Upper lobe of left lung (tissue), 6 donors: ENCODE measurements around the gene PRR5. TPM values are rescaled to one million over a fixed set of nuclear protein-coding genes. Genes with fewer than 3 reads are reported as not detected.
"Not testable (repeated sequence)": the region's sequence is repeated elsewhere in the genome, so short reads cannot be mapped to it uniquely, and the experiment has no call there.

ENCODE experiments used
- ATAC-seq, 2 donors: fragments of 200-7000 bp; cut with Tn5 transposase; one replicate each; pipeline ENCODE4 v1.9.1; 2022; ENCODE audit warnings: mild to moderate bottlenecking in 2 of 2, moderate library complexity in 2 of 2; ENCODE audit not compliant: low FRiP score in 2 of 2
- DNase-seq, 2 donors: peaks; one replicate each; pipeline ENCODE4 v3.0.0-alpha.2; 2019 to 2020
- H3K27ac ChIP-seq, 4 donors: fragments of 200-600 bp; sonication (generic); one replicate each; pipeline ENCODE4 v1.5.1; 2016 to 2019
- H3K27me3 ChIP-seq, 4 donors: fragments of 200-600 bp; sonication (generic); one replicate each; pipeline ENCODE4 v1.5.1; 2017 to 2019
- H3K36me3 ChIP-seq, 4 donors: fragments of 200-600 bp; sonication (generic); one replicate each; pipeline ENCODE4 v1.5.1; 2016 to 2019
- H3K4me1 ChIP-seq, 4 donors: fragments of 200-600 bp; sonication (generic); one replicate each; pipeline ENCODE4 v1.5.1; 2018 to 2019
- H3K4me3 ChIP-seq, 4 donors: fragments of 200-600 bp; sonication (generic); one replicate each; pipeline ENCODE4 v1.5.1; 2017 to 2019; ENCODE audit warnings: mild to moderate bottlenecking in 2 of 4, moderate library complexity in 1 of 4
- H3K9me3 ChIP-seq, 4 donors: fragments of 200-600 bp; sonication (generic); one replicate each; pipeline ENCODE4 v1.5.1; 2018 to 2019
- EP300 ChIP-seq, 4 donors: sonication (generic); formaldehyde crosslinking; IDR thresholded peaks; one replicate each; pipeline ENCODE4 v1.5.1; 2017; ENCODE audit warnings: antibody characterized with exemption in 4 of 4, control low read depth in 2 of 4
- POLR2A ChIP-seq, 4 donors: fragments of 450-650 bp; IDR thresholded peaks; one replicate each; pipeline ENCODE4 v1.5.1; 2016 to 2017; ENCODE audit warnings: antibody characterized with exemption in 4 of 4, mild to moderate bottlenecking in 2 of 4
- POLR2AphosphoS5 ChIP-seq, 2 donors: sonication (generic); formaldehyde crosslinking; IDR thresholded peaks; one replicate each; pipeline ENCODE4 v1.5.1; 2017; ENCODE audit warnings: antibody characterized with exemption in 2 of 2
- WGBS, 2 donors: methylation state at CpG; one replicate each; pipeline ENCODE4 v1.1.5; 2017 to 2018; 5-methylcytosine and 5-hydroxymethylcytosine counted together
- total RNA-seq, 6 donors: library from RNA; depleted of rRNA in 4 of 6; stranded (reverse); fragments of >200 nt in 4 of 6; gene quantifications; one replicate each; pipeline versions ENCODE4 v1.1.0 to v1.2.1, GENCODE V29; 2016 to 2021
- TF ChIP-seq, protein P1 (sequence below), 6 experiments: fragments of 450-650 bp in 4 of 6; fragments of 200-600 bp in 2 of 6; sonication (generic) in 2 of 6; IDR thresholded peaks; one replicate each; pipeline ENCODE4 v1.5.1; 2016 to 2019; ENCODE audit warnings: antibody characterized with exemption in 6 of 6
- donor health status: DM: no; HTN: no; CAD: no; lungs with moderate emphysema.
- donor health status: DM: no; HTN: yes; CAD: no; lungs with severe emphysema.

Gene PRR5
- total RNA-seq, 6 donors from 2014 or later, result 13.1 to 68.1 (median 15.8) TPM

DNA sequence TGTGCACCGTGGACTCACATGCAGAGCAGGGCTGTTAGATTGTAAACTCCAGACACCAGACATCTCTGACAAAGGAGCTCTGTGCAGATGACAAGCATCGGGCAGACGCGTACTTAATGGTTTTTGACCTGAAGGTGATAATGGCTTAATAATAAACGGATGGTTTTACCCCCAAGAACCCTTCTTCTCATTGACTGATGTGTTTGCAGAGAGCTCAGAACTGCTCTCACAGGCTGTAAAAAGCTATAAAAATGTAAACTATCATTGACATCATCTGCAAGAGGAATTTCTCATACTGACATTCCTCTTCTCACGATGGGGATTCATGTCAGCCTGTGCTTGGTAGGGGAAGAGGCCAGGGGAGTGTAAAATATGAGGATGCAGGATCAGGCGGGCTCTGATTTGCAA, 41.8 kb downstream of the PRR5 start:
- no peaks in the 10 kb centered on the region for H3K9me3 ChIP-seq
- TF ChIP-seq POLR2A (IDR thresholded peaks at IDR 0.05) (no peak), POLR2AphosphoS5 (IDR thresholded peaks at IDR 0.05) (no peak), EP300 (IDR thresholded peaks at IDR 0.05) (no peak)
- TF ChIP-seq, protein P1, sequence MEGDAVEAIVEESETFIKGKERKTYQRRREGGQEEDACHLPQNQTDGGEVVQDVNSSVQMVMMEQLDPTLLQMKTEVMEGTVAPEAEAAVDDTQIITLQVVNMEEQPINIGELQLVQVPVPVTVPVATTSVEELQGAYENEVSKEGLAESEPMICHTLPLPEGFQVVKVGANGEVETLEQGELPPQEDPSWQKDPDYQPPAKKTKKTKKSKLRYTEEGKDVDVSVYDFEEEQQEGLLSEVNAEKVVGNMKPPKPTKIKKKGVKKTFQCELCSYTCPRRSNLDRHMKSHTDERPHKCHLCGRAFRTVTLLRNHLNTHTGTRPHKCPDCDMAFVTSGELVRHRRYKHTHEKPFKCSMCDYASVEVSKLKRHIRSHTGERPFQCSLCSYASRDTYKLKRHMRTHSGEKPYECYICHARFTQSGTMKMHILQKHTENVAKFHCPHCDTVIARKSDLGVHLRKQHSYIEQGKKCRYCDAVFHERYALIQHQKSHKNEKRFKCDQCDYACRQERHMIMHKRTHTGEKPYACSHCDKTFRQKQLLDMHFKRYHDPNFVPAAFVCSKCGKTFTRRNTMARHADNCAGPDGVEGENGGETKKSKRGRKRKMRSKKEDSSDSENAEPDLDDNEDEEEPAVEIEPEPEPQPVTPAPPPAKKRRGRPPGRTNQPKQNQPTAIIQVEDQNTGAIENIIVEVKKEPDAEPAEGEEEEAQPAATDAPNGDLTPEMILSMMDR (IDR thresholded peaks at IDR 0.05), result no peak
- no peak for ATAC-seq
- H3K4me3 ChIP-seq, result no peak overlapping the region
- H3K4me1 ChIP-seq, result peaks cover 0 to 12% (median 1%) of the 10 kb centered on the region in 4 donors
- no peak overlapping the region for H3K27ac ChIP-seq
- no peaks in the 10 kb centered on the region for H3K36me3 ChIP-seq
- no peaks in the 10 kb centered on the region for H3K27me3 ChIP-seq
- no peak for DNase-seq
- WGBS, 2 donors, result 52 to 58% methylated on average over 7 of the region's 7 CpGs

DNA sequence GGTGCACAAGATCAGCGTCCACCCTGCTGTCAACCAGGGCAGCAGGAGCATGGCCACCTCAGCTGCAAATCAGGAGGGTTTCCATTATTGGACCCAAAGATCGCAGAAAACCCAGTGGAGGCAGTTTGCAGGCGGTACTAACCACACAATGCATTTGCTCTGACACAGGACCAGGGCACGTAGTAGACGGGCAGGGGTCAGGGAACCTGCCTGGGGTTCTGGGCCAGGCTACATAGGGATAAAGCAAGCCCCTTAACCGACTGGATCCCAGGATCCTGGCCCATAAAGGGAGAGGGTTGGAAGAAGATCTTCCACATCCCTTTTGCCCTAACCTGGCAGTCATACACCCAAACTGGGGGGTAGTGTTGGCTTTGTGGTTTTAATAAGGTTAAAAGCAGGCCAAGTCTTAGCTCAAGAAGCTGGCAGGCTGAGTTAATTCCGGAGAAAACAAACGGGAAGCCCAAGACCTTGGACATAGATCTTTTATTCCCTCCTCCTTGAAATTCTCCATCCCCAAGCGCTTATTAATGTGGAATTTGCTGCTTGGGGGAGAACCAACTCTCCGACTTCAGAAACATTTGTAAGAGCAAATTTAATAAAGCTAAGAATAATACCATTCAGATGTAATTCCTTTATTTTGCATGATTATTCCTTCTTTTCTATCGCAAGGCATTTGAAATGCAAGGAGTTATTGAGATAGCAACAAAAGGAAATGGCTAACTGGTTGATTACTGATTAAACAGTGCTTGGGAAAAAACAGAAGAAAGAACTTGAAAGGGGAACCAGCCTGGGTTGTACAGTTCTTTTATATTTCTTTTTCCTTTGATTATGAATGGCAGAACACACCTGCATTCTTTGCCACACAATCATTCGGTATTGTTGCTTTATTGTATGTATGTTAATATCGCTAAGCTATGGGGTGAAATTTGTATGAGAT, 44.1 kb downstream of the PRR5 start:
- Histone ChIP-seq H3K4me3 (no peak overlapping the region), H3K27ac (peak overlapping the region; percentile 17 to 54 (median 52)), H3K4me1 (peaks cover 0 to 12% (median 1%) of the 10 kb centered on the region in 4 donors), H3K36me3 (no peaks in the 10 kb centered on the region), H3K27me3 (no peaks in the 10 kb centered on the region), H3K9me3 (no peaks in the 10 kb centered on the region)
- ATAC-seq (no peak), DNase-seq (no peak)
- WGBS, 2 donors, result 31 to 54% methylated on average over 8 to 13 of the region's 13 CpGs
- TF ChIP-seq POLR2AphosphoS5 (IDR thresholded peaks at IDR 0.05), result no peak
- TF ChIP-seq EP300 (IDR thresholded peaks at IDR 0.05), result no peak
- TF ChIP-seq, protein P1 (IDR thresholded peaks at IDR 0.05), result no peak
- no peak for TF ChIP-seq POLR2A (IDR thresholded peaks at IDR 0.05)

DNA sequence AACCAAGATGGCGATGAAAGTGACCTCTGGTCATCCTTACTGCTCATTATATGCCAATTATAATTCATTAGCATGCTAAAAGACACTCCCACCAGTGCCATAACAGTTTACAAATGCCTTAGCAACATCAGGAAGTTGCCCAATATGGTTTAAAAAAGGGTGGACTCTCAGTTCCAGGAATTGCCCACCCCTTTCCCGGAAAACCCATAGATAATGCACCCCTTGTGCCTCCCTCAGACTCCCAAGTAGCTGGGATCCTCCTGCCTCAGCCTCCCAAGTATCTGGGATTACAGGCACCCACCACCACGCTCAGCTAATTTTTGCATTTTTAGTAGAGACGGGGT, 45.8 kb downstream of the PRR5 start:
- not testable (repeated sequence) for DNase-seq, ATAC-seq

DNA sequence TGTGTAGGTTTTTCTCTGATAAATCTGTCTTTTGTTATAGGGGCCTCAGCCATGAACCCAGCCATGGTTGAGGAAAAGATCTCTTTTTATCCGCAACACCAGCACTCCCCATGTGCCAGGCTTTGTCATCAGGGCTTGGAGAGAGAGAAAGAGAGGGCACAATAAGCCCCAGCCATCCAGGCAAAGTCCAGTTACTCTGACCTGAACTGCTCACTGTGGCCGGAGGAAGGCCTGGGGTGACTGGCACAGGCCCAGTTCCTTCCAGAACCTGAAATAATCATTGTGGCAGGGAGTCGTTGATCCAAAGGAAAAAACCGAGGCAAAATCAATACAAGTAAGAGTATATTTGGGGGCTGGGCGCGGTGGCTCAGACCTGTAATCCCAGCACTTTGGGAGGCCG, 46.5 kb downstream of the PRR5 start:
- Histone ChIP-seq H3K4me3 (no peak overlapping the region), H3K36me3 (no peaks in the 10 kb centered on the region), H3K27ac (no peak overlapping the region), H3K4me1 (peaks cover 2 to 18% (median 14%) of the 10 kb centered on the region in 4 donors), H3K27me3 (peaks cover 0 to 11% (median 4%) of the 10 kb centered on the region in 4 donors), H3K9me3 (no peaks in the 10 kb centered on the region)
- DNase-seq (no peak), ATAC-seq (no peak)
- no peak for TF ChIP-seq POLR2A (IDR thresholded peaks at IDR 0.05)
- no peak for TF ChIP-seq EP300 (IDR thresholded peaks at IDR 0.05)
- TF ChIP-seq POLR2AphosphoS5 (IDR thresholded peaks at IDR 0.05), result no peak
- TF ChIP-seq, protein P1 (IDR thresholded peaks at IDR 0.05), result no peak
- WGBS, 2 donors, result 93 to 95% methylated on average over 7 of the region's 7 CpGs

More for the DNA sequence above, 45.8 kb downstream of the PRR5 start:
- not testable (repeated sequence) for H3K36me3 ChIP-seq, H3K4me3 ChIP-seq, H3K27me3 ChIP-seq, H3K9me3 ChIP-seq
- peak overlapping the region in 3 of 4 donors; percentile 17 to 52 (median 51) for H3K27ac ChIP-seq
- H3K4me1 ChIP-seq, result peaks cover 0 to 12% (median 8%) of the 10 kb centered on the region in 4 donors
- WGBS, 2 donors, result 85 to 94% methylated on average over 4 of the region's 4 CpGs

DNA sequence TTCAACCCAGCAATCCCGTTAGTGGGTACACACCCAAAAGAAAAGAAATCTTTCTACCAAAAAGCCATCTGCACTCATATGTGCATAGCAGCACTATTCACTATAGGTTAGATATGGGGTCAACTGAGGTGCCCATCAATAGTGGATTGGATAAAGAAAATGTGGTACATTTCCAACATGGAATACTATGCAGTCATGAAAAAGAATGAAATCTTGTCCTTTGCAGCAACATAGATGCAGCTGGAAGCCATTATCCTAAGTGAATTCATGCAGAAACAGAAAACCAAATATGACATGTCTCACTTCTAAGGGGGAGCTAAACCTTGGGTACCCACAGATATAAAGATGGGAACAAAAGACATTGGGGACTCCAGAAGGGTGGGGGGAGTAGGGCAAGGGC, 48.5 kb downstream of the PRR5 start:
- H3K4me3 ChIP-seq, result no peak overlapping the region
- TF ChIP-seq EP300 (IDR thresholded peaks at IDR 0.05), result no peak
- TF ChIP-seq POLR2A (IDR thresholded peaks at IDR 0.05), result no peak
- TF ChIP-seq POLR2AphosphoS5 (IDR thresholded peaks at IDR 0.05), result no peak
- TF ChIP-seq, protein P1 (IDR thresholded peaks at IDR 0.05), result no peak
- H3K9me3 ChIP-seq, result no peaks in the 10 kb centered on the region
- WGBS, 2 donors, result 73% methylated on average over 1 of the region's 1 CpG
- H3K27ac ChIP-seq, result no peak overlapping the region
- H3K27me3 ChIP-seq, result peaks cover 0 to 11% (median 4%) of the 10 kb centered on the region in 4 donors
- H3K36me3 ChIP-seq, result no peaks in the 10 kb centered on the region
- ATAC-seq (no peak), DNase-seq (no peak)
- H3K4me1 ChIP-seq, result peaks cover 7 to 29% (median 20%) of the 10 kb centered on the region in 4 donors
